ENCODE results near the gene TPST2.

The TPST2 gene

DNA sequence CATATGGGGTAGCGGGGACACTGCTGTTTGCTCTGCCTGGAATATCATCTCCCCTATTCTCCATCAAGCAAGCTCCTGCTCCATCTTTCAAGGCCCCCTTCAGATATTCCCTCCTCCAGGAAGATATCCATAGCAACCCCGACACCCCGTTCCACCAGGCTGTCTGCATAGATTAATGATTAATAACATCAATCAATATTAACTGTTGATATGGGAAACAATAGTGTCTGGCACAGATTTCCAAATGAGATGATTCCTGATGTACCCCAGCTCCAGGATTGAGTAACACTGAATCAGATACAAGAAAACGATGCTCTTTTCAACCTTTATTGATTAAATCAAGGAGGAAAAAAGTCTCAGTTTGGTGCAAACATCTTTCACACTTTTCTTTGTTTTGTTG, 7.5 kb upstream of the TPST2 start:
- Histone ChIP-seq H3K27ac (ENCODE audit: low read length) (no peak overlapping the region), H3K4me2 (ENCODE audit: low read length) (no peak overlapping the region), H3K9ac (ENCODE audit: low read length) (no peak overlapping the region), H3K79me2 (ENCODE audit: low read length) (no peaks in the 10 kb centered on the region), H3K27me3 (ENCODE audit: low read depth, low read length) (peaks cover 39% of the 10 kb centered on the region), H4K20me1 (ENCODE audit: insufficient read depth, low read length) (no peaks in the 10 kb centered on the region), H3K9me3 (ENCODE audit: insufficient read depth, low read length) (no peaks in the 10 kb centered on the region), H3K4me1 (ENCODE audit: low read length) (no peaks in the 10 kb centered on the region), H3K36me3 (replicated peaks; ENCODE audit: low read depth, low read length) (no peaks in the 10 kb centered on the region), H2AFZ (ENCODE audit: low read depth, low read length) (no peak overlapping the region), H3K4me3 (ENCODE audit: low read length) (no peak overlapping the region)
- TF ChIP-seq EZH2phosphoT487 (IDR thresholded peaks at IDR 0.05; ENCODE audit: low read depth) (no peak), CTCF (IDR thresholded peaks at IDR 0.05; ENCODE audit: low read depth, low read length) (no peak)

- no peak overlapping the region for H3K9ac ChIP-seq (ENCODE audit: low read length)
- no peak overlapping the region for H3K27ac ChIP-seq (ENCODE audit: low read length)
Observed at GRCh38 chr22:26597026-26597425, 7.1 kb upstream of the TPST2 start.

DNA sequence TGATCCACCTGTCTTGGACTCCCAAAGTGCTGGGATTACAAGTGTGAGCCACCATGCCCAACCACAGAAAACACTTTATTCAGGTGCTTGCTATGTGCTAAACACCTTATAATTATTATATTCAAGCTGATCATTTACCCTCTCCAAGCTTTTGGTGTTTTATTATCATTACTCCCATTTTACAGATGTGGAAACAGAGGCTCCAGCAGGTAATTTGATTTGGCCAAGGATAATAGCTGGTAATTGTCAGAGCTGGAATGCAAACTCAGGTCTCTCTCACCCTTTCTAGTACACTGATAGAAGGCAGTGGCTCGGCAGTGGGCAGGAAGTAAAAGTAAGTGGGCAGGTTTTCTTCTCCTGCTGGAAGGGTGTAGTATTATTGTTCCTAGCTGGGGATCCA, 3.8 kb upstream of the TPST2 start:
- Histone ChIP-seq H3K27me3 (ENCODE audit: low read depth, low read length) (peaks cover 43% of the 10 kb centered on the region), H4K20me1 (ENCODE audit: insufficient read depth, low read length) (no peaks in the 10 kb centered on the region), H3K9ac (ENCODE audit: low read length) (no peak overlapping the region), H3K4me3 (ENCODE audit: low read length) (no peak overlapping the region), H3K79me2 (ENCODE audit: low read length) (no peaks in the 10 kb centered on the region), H2AFZ (ENCODE audit: low read depth, low read length) (no peak overlapping the region), H3K9me3 (ENCODE audit: insufficient read depth, low read length) (no peaks in the 10 kb centered on the region), H3K4me1 (ENCODE audit: low read length) (peaks cover 9% of the 10 kb centered on the region), H3K4me2 (ENCODE audit: low read length) (no peak overlapping the region), H3K27ac (ENCODE audit: low read length) (no peak overlapping the region), H3K36me3 (replicated peaks; ENCODE audit: low read depth, low read length) (no peaks in the 10 kb centered on the region)
- TF ChIP-seq EZH2phosphoT487 (IDR thresholded peaks at IDR 0.05; ENCODE audit: low read depth): no peak
- no peak for TF ChIP-seq CTCF (IDR thresholded peaks at IDR 0.05; ENCODE audit: low read depth, low read length)

More at GRCh38 chr22:26597026-26597425, 7.1 kb upstream of the TPST2 start:
- no peaks in the 10 kb centered on the region for H4K20me1 ChIP-seq (ENCODE audit: insufficient read depth, low read length)
- H3K9me3 ChIP-seq (ENCODE audit: insufficient read depth, low read length): no peaks in the 10 kb centered on the region
- H3K4me1 ChIP-seq (ENCODE audit: low read length): no peaks in the 10 kb centered on the region
- H3K27me3 ChIP-seq (ENCODE audit: low read depth, low read length): peaks cover 44% of the 10 kb centered on the region
- H3K79me2 ChIP-seq (ENCODE audit: low read length): no peaks in the 10 kb centered on the region
- H2AFZ ChIP-seq (ENCODE audit: low read depth, low read length): no peak overlapping the region
- TF ChIP-seq CTCF (IDR thresholded peaks at IDR 0.05; ENCODE audit: low read depth, low read length) (no peak), EZH2phosphoT487 (IDR thresholded peaks at IDR 0.05; ENCODE audit: low read depth) (no peak)
- H3K4me2 ChIP-seq (ENCODE audit: low read length): no peak overlapping the region
- no peak overlapping the region for H3K4me3 ChIP-seq (ENCODE audit: low read length)
- no peaks in the 10 kb centered on the region for H3K36me3 ChIP-seq (replicated peaks; ENCODE audit: low read depth, low read length)

- Histone ChIP-seq H3K27ac (ENCODE audit: low read length) (no peak overlapping the region), H3K4me3 (ENCODE audit: low read length) (no peak overlapping the region), H3K79me2 (ENCODE audit: low read length) (no peaks in the 10 kb centered on the region), H2AFZ (ENCODE audit: low read depth, low read length) (no peak overlapping the region), H3K9me3 (ENCODE audit: insufficient read depth, low read length) (0 out of 2 replicates have a peak, but pooled peaks cover 6% of the 10 kb centered on the region), H3K36me3 (replicated peaks; ENCODE audit: low read depth, low read length) (peaks cover 6% of the 10 kb centered on the region), H3K4me2 (ENCODE audit: low read length) (no peak overlapping the region), H3K4me1 (ENCODE audit: low read length) (peaks cover 9% of the 10 kb centered on the region), H3K9ac (ENCODE audit: low read length) (no peak overlapping the region), H4K20me1 (ENCODE audit: insufficient read depth, low read length) (no peaks in the 10 kb centered on the region), H3K27me3 (ENCODE audit: low read depth, low read length) (peaks cover 35% of the 10 kb centered on the region)
- TF ChIP-seq CTCF (IDR thresholded peaks at IDR 0.05; ENCODE audit: low read depth, low read length) (no peak), EZH2phosphoT487 (IDR thresholded peaks at IDR 0.05; ENCODE audit: low read depth) (no peak)
Observed at GRCh38 chr22:26592421-26592891, 2.5 kb upstream of the TPST2 start.
